Measurements from ENCODE around the gene ZNF407. TPM values are rescaled to one million over a fixed set of nuclear protein-coding genes. Genes with fewer than 3 reads are reported as not detected.
"Not testable (repeated sequence)": the region's sequence is repeated elsewhere in the genome, so short reads cannot be mapped to it uniquely, and the experiment has no call there.

Gene ZNF407
- total and polyA plus RNA-seq, 10 donors: 2.0 to 41.0 (median 26.3) TPM

GRCh38 chr18:75083131-75083530 lies 485.5 kb downstream of the ZNF407 start:
- 93 to 100% (median 98%) methylated on average over 5 of the region's 5 CpGs for WGBS, 5 donors
- intact Hi-C loops (cut with DNase I; ENCODE audit: low total_unique reads): no loop called here
- TF ChIP-seq CTCF (IDR thresholded peaks at IDR 0.05 in 8 of 11, conservative IDR thresholded peaks at IDR 0.05 in 3 of 11): no peak
- no peak for TF ChIP-seq POLR2A (IDR thresholded peaks at IDR 0.05)
- no peak for TF ChIP-seq POLR2AphosphoS5 (IDR thresholded peaks at IDR 0.05)
- Histone ChIP-seq H3K36me3 (no peaks in the 10 kb centered on the region), H3K4me3 (no peak overlapping the region), H3K9me3 (peaks cover 0 to 20% (median 10%) of the 10 kb centered on the region in 8 donors), H3K4me1 (no peaks in the 10 kb centered on the region), H3K27ac (no peak overlapping the region), H3K27me3 (replicated peaks in 1 of 7) (no peaks in the 10 kb centered on the region)
- DNase-seq: no peak

GRCh38 chr18:75083761-75084160 lies 486.1 kb downstream of the ZNF407 start:
- no peak for DNase-seq
- Histone ChIP-seq H3K4me3 (no peak overlapping the region), H3K4me1 (no peaks in the 10 kb centered on the region), H3K27me3 (replicated peaks in 1 of 7) (no peaks in the 10 kb centered on the region), H3K36me3 (no peaks in the 10 kb centered on the region), H3K27ac (no peak overlapping the region), H3K9me3 (peaks cover 0 to 14% (median 5%) of the 10 kb centered on the region in 8 donors)
- WGBS, 5 donors: 70 to 90% (median 82%) methylated on average over 9 of the region's 9 CpGs
- intact Hi-C loops (cut with DNase I; ENCODE audit: low total_unique reads): no loop called here
- no peak for TF ChIP-seq POLR2AphosphoS5 (IDR thresholded peaks at IDR 0.05)
- TF ChIP-seq POLR2A (IDR thresholded peaks at IDR 0.05): no peak
- TF ChIP-seq CTCF (IDR thresholded peaks at IDR 0.05 in 8 of 11, conservative IDR thresholded peaks at IDR 0.05 in 3 of 11): no peak

DNA sequence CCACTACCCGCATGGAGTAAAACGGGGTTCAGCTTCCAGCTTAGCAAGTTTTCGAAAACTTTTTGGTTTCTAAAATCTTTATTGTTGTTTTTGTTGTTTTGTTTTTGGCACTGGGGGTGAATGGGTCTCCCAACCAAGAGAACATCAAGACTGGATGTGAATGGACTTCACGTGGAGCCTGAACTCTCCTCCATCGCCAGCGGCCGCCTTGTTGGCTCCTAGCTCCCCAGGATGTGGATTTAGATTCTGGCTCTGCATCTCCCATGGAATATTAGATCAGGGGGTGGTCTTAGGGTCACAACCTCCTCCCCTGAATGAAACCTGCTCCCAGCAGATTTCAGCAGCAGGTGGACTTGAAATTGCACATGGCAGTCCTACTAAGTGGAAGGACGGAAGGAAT lies 488.0 kb downstream of the ZNF407 start:
- not testable (repeated sequence) for H3K9me3 ChIP-seq
- WGBS, 5 donors: 94 to 96% (median 94%) methylated on average over 8 of the region's 8 CpGs

GRCh38 chr18:75086494-75087034 lies 488.9 kb downstream of the ZNF407 start:
- Histone ChIP-seq H3K36me3 (no peaks in the 10 kb centered on the region), H3K27ac (no peak overlapping the region), H3K4me3 (no peak overlapping the region), H3K9me3 (peaks cover 0 to 7% (median 0%) of the 10 kb centered on the region in 8 donors), H3K4me1 (no peaks in the 10 kb centered on the region), H3K27me3 (replicated peaks in 1 of 7) (no peaks in the 10 kb centered on the region)
- TF ChIP-seq POLR2A (IDR thresholded peaks at IDR 0.05) (no peak), POLR2AphosphoS5 (IDR thresholded peaks at IDR 0.05) (no peak), CTCF (IDR thresholded peaks at IDR 0.05 in 8 of 11, conservative IDR thresholded peaks at IDR 0.05 in 3 of 11) (no peak)
- no peak for DNase-seq
- WGBS, 5 donors: 95 to 98% (median 96%) methylated on average over 9 of the region's 9 CpGs
- intact Hi-C loops (cut with DNase I; ENCODE audit: low total_unique reads): no loop called here

More for the DNA sequence above, 488.0 kb downstream of the ZNF407 start:
- DNase-seq; H3K4me1 ChIP-seq; H3K27me3 ChIP-seq (replicated peaks in 1 of 7); H3K36me3 ChIP-seq; intact Hi-C loops (cut with DNase I; ENCODE audit: low total_unique reads); H3K27ac ChIP-seq; H3K4me3 ChIP-seq: not testable (repeated sequence)
